ENCODE data around the gene SERPINB1.

- TF ChIP-seq CTCF (IDR thresholded peaks at IDR 0.05) (no peak), POLR2A (IDR thresholded peaks at IDR 0.05) (no peak), EP300 (IDR thresholded peaks at IDR 0.05) (no peak)
These were observed 33.9 kb upstream of the SERPINB1 start for GRCh38 chr6:2875359-2876191.
